Left lung (tissue), 14 donors: ENCODE data around the gene GRXCR1. TPM values are rescaled to one million over a fixed set of nuclear protein-coding genes. Genes with fewer than 3 reads are reported as not detected.

ENCODE experiments used
- ATAC-seq: fragments of 200-7000 bp; cut with Tn5 transposase; one replicate; pipeline ENCODE4 v1.9.1; 2020; ENCODE audit warnings: moderate library complexity
- DNase-seq, 4 donors: peaks; one replicate each; pipeline ENCODE4 v3.0.0-alpha.2; 2013 to 2020
- H3K27ac ChIP-seq, 2 donors: fragments of 200-600 bp; sonication (generic) in 1 of 2; one replicate each; pipeline versions ENCODE4 v1.5.0 to v1.8.0; 2020 to 2021
- H3K27me3 ChIP-seq, 2 donors: fragments of 200-600 bp; sonication (generic) in 1 of 2; one replicate each; pipeline versions ENCODE4 v1.5.0 to v1.8.0; 2020 to 2021
- H3K36me3 ChIP-seq, 2 donors: fragments of 200-600 bp; sonication (generic) in 1 of 2; one replicate each; pipeline versions ENCODE4 v1.5.0 to v1.8.0; 2020 to 2021
- H3K4me1 ChIP-seq, 2 donors: fragments of 200-600 bp; one replicate each; pipeline ENCODE4 v1.8.0; 2021
- H3K4me3 ChIP-seq, 2 donors: fragments of 200-600 bp; sonication (generic) in 1 of 2; one replicate each; pipeline versions ENCODE4 v1.5.0 to v1.8.0; 2020 to 2021; ENCODE audit warnings: mild to moderate bottlenecking in 1 of 2
- H3K9me3 ChIP-seq, 2 donors: fragments of 200-600 bp; sonication (generic) in 1 of 2; one replicate each; pipeline versions ENCODE4 v1.5.0 to v1.8.0; 2020 to 2021
- CTCF ChIP-seq, 2 donors: fragments of 200-600 bp; sonication (generic) in 1 of 2; IDR thresholded peaks; one replicate each; pipeline versions ENCODE4 v1.5.0 to v1.8.0; 2021; ENCODE audit warnings: antibody characterized with exemption in 2 of 2
- intact Hi-C, 2 donors: fragments of 100-400 bp; cut with DNase I; formaldehyde crosslinking; loops; one replicate each; pipeline versions ENCODE4 v1.11.2 to v1.14.2; 2022
- long read RNA-seq, 12 donors: library from polyadenylated mRNA in 2 of 12; unstranded in 2 of 12; transcript quantifications; one replicate each; pipeline ENCODE4 v2.0.0 and lab custom pipeline, GENCODE V29; 2019 to 2026
- polyA plus RNA-seq, 6 donors: library from polyadenylated mRNA; unstranded; fragments of 120-200 nt; gene quantifications; one replicate each; pipeline ENCODE4 v1.2.1, GENCODE V29; 2013; ENCODE audit not compliant: insufficient read length in 6 of 6
- total RNA-seq, 2 donors: library from RNA; stranded (reverse); fragmentation: NEBNext Ultra II Directional; extraction: Animal tissue kit (Norgen Biotek cat#: 25700); gene quantifications; one replicate each; pipeline ENCODE4 v1.2.1, GENCODE V29; 2021
- donor health status: DM: no; HTN: yes; CAD: no.
- donor health status: DM: no; HTN: no; CAD: no.

The GRXCR1 gene
- total RNA-seq, result not detected
- not detected for polyA plus RNA-seq
- long read RNA-seq, donor 1, result 0 reads
- long read RNA-seq, donor 2, result 0 reads
- long read RNA-seq, donor 3, result 0 reads
- long read RNA-seq, donor 4, result 0 reads
- long read RNA-seq, donor 5, result 0 reads
- long read RNA-seq, donor 6, result 0 reads
- long read RNA-seq, donor 7, result 0 reads
- long read RNA-seq, donor 8, result 0 reads
- long read RNA-seq, donor 9, result 0 reads
- long read RNA-seq, donor 10, result 0 reads
- long read RNA-seq, donor 11, result 0 reads
- long read RNA-seq, donor 12, result 0 reads

GRCh38 chr4:42892413-42892812, at the start of gene GRXCR1:
Gene GRXCR1 (plus strand): TSS chr4:42892713. CDS start chr4:42893267, 554 bp downstream.
- no peak for DNase-seq
- no peaks in the 10 kb centered on the region for H3K36me3 ChIP-seq
- no peaks in the 10 kb centered on the region for H3K27me3 ChIP-seq
- no peak within 1 kb of the TSS for H3K27ac ChIP-seq
- no peaks in the 10 kb centered on the region for H3K4me1 ChIP-seq
- no peak for ATAC-seq
- TF ChIP-seq CTCF (IDR thresholded peaks at IDR 0.05), result no peak
- intact Hi-C loops, result no loop called here
- H3K4me3 ChIP-seq, result no peak within 1 kb of the TSS
- H3K9me3 ChIP-seq, result no peaks in the 10 kb centered on the region

GRCh38 chr4:42843694-42844093, 48.8 kb upstream of the GRXCR1 start:
- ATAC-seq (no peak), DNase-seq (no peak)
- no peaks in the 10 kb centered on the region for H3K36me3 ChIP-seq
- H3K27me3 ChIP-seq, result no peaks in the 10 kb centered on the region
- intact Hi-C loops, result no loop called here
- H3K9me3 ChIP-seq, result peaks cover 0 to under 1% of the 10 kb centered on the region in 2 donors
- TF ChIP-seq CTCF (IDR thresholded peaks at IDR 0.05), result no peak
- H3K4me1 ChIP-seq, result no peaks in the 10 kb centered on the region
- H3K4me3 ChIP-seq, result no peak overlapping the region
- no peak overlapping the region for H3K27ac ChIP-seq

GRCh38 chr4:42844422-42845070, 48.0 kb upstream of the GRXCR1 start:
- intact Hi-C loops, result no loop called here
- Histone ChIP-seq H3K9me3 (peaks cover 0 to 9% of the 10 kb centered on the region in 2 donors), H3K4me3 (no peak overlapping the region), H3K4me1 (no peaks in the 10 kb centered on the region), H3K27me3 (no peaks in the 10 kb centered on the region), H3K27ac (no peak overlapping the region), H3K36me3 (no peaks in the 10 kb centered on the region)
- DNase-seq (no peak), ATAC-seq (no peak)
- no peak for TF ChIP-seq CTCF (IDR thresholded peaks at IDR 0.05)

GRCh38 chr4:42845586-42845985, 46.9 kb upstream of the GRXCR1 start:
- Histone ChIP-seq H3K27ac (no peak overlapping the region), H3K4me1 (no peaks in the 10 kb centered on the region), H3K9me3 (peaks cover 0 to 18% of the 10 kb centered on the region in 2 donors), H3K4me3 (no peak overlapping the region), H3K36me3 (no peaks in the 10 kb centered on the region), H3K27me3 (no peaks in the 10 kb centered on the region)
- intact Hi-C loops, result no loop called here
- DNase-seq (no peak), ATAC-seq (peak; percentile 33)
- TF ChIP-seq CTCF (IDR thresholded peaks at IDR 0.05), result no peak

- TF ChIP-seq CTCF (IDR thresholded peaks at IDR 0.05), result no peak
- Histone ChIP-seq H3K4me1 (no peaks in the 10 kb centered on the region), H3K9me3 (peaks cover 0 to 2% of the 10 kb centered on the region in 2 donors), H3K27me3 (no peaks in the 10 kb centered on the region), H3K27ac (no peak overlapping the region), H3K4me3 (no peak overlapping the region), H3K36me3 (no peaks in the 10 kb centered on the region)
- DNase-seq (no peak), ATAC-seq (no peak)
- intact Hi-C loops, result no loop called here
These were observed 36.7 kb upstream of the GRXCR1 start for GRCh38 chr4:42855779-42856178.
